Measurements from ENCODE around the gene DYRK1B. TPM values are rescaled to one million over a fixed set of nuclear protein-coding genes. Genes with fewer than 3 reads are reported as not detected.

Gene DYRK1B
- total and polyA plus RNA-seq, 2 experiments from 2014 or later, result 6.5 to 8.6 TPM

- TF ChIP-seq, protein P1, sequence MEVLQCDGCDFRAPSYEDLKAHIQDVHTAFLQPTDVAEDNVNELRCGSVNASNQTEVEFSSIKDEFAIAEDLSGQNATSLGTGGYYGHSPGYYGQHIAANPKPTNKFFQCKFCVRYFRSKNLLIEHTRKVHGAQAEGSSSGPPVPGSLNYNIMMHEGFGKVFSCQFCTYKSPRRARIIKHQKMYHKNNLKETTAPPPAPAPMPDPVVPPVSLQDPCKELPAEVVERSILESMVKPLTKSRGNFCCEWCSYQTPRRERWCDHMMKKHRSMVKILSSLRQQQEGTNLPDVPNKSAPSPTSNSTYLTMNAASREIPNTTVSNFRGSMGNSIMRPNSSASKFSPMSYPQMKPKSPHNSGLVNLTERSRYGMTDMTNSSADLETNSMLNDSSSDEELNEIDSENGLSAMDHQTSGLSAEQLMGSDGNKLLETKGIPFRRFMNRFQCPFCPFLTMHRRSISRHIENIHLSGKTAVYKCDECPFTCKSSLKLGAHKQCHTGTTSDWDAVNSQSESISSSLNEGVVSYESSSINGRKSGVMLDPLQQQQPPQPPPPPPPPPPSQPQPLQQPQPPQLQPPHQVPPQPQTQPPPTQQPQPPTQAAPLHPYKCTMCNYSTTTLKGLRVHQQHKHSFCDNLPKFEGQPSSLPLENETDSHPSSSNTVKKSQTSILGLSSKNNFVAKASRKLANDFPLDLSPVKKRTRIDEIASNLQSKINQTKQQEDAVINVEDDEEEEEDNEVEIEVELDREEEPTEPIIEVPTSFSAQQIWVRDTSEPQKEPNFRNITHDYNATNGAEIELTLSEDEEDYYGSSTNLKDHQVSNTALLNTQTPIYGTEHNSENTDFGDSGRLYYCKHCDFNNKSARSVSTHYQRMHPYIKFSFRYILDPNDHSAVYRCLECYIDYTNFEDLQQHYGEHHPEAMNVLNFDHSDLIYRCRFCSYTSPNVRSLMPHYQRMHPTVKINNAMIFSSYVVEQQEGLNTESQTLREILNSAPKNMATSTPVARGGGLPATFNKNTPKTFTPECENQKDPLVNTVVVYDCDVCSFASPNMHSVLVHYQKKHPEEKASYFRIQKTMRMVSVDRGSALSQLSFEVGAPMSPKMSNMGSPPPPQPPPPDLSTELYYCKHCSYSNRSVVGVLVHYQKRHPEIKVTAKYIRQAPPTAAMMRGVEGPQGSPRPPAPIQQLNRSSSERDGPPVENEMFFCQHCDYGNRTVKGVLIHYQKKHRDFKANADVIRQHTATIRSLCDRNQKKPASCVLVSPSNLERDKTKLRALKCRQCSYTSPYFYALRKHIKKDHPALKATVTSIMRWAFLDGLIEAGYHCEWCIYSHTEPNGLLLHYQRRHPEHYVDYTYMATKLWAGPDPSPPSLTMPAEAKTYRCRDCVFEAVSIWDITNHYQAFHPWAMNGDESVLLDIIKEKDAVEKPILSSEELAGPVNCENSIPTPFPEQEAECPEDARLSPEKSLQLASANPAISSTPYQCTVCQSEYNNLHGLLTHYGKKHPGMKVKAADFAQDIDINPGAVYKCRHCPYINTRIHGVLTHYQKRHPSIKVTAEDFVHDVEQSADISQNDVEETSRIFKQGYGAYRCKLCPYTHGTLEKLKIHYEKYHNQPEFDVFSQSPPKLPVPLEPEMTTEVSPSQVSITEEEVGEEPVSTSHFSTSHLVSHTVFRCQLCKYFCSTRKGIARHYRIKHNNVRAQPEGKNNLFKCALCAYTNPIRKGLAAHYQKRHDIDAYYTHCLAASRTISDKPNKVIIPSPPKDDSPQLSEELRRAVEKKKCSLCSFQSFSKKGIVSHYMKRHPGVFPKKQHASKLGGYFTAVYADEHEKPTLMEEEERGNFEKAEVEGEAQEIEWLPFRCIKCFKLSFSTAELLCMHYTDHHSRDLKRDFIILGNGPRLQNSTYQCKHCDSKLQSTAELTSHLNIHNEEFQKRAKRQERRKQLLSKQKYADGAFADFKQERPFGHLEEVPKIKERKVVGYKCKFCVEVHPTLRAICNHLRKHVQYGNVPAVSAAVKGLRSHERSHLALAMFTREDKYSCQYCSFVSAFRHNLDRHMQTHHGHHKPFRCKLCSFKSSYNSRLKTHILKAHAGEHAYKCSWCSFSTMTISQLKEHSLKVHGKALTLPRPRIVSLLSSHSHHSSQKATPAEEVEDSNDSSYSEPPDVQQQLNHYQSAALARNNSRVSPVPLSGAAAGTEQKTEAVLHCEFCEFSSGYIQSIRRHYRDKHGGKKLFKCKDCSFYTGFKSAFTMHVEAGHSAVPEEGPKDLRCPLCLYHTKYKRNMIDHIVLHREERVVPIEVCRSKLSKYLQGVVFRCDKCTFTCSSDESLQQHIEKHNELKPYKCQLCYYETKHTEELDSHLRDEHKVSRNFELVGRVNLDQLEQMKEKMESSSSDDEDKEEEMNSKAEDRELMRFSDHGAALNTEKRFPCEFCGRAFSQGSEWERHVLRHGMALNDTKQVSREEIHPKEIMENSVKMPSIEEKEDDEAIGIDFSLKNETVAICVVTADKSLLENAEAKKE (CRISPR knock-in tag; IDR thresholded peaks at IDR 0.05), result no peak
- TF ChIP-seq EZH2 (IDR thresholded peaks at IDR 0.05; ENCODE audit: low read depth, unreplicated experiment), result no peak
- no peak for TF ChIP-seq ETS1 (IDR thresholded peaks at IDR 0.05)
- no peak for TF ChIP-seq ZNF331 (CRISPR knock-in tag; IDR thresholded peaks at IDR 0.05; ENCODE audit: low read depth)
- TF ChIP-seq ZNF114 (CRISPR knock-in tag; IDR thresholded peaks at IDR 0.05), result no peak
- TF ChIP-seq POLR2AphosphoS5 (IDR thresholded peaks at IDR 0.05; ENCODE audit: low read depth), result no peak
- TF ChIP-seq CTCF (conservative IDR thresholded peaks at IDR 0.05; ENCODE audit: low read depth in 2 of 2), result no peak
- no peak for TF ChIP-seq NANOG (IDR thresholded peaks at IDR 0.05; ENCODE audit: borderline replicate concordance)
- TF ChIP-seq JUNB (IDR thresholded peaks at IDR 0.05; ENCODE audit: unreplicated experiment), result no peak
These were observed 40.4 kb upstream of the DYRK1B start (continued) for GRCh38 chr19:39874404-39874803.

Data from GM23338 (cell line).